BE2C (cell line): ENCODE measurements around the gene RAMP2.

Experiments
- DNase-seq: peaks from one replicate; pipeline ENCODE4 v3.0.0-alpha.2; 2020
- H3K27me3 ChIP-seq: fragments of 250-450 bp; sonication (Bioruptor Pico); 2 replicates; pipeline ENCODE4 v1.5.1; 2020; ENCODE audit warnings: mild to moderate bottlenecking
- H3K36me3 ChIP-seq: fragments of 250-450 bp; sonication (Bioruptor Pico); 2 replicates; pipeline ENCODE4 v1.5.1; 2020; ENCODE audit warnings: mild to moderate bottlenecking
- H3K4me1 ChIP-seq: fragments of 250-450 bp; sonication (Bioruptor Pico); 2 replicates; pipeline ENCODE4 v1.5.1; 2020
- H3K4me3 ChIP-seq: 2 replicates; pipeline ENCODE4 v1.5.1; 2011; ENCODE audit warnings: low read depth, low read length
- H3K9me3 ChIP-seq: fragments of 250-450 bp; sonication (Bioruptor Pico); 2 replicates; pipeline ENCODE4 v1.5.1; 2020
- CTCF ChIP-seq: IDR thresholded peaks from 2 replicates; pipeline ENCODE4 v1.5.1; 2012; ENCODE audit warnings: mild to moderate bottlenecking, low read depth, low read length

The RAMP2 gene

GRCh38 chr17:42787266-42787665 lies 26.2 kb downstream of the RAMP2 start:
- Histone ChIP-seq H3K4me1 (no peaks in the 10 kb centered on the region), H3K4me3 (no peak overlapping the region), H3K9me3 (peaks cover 4% of the 10 kb centered on the region), H3K27me3 (peaks cover 79% of the 10 kb centered on the region), H3K36me3 (no peaks in the 10 kb centered on the region)
- no peak for TF ChIP-seq CTCF
- DNase-seq: no peak

DNA sequence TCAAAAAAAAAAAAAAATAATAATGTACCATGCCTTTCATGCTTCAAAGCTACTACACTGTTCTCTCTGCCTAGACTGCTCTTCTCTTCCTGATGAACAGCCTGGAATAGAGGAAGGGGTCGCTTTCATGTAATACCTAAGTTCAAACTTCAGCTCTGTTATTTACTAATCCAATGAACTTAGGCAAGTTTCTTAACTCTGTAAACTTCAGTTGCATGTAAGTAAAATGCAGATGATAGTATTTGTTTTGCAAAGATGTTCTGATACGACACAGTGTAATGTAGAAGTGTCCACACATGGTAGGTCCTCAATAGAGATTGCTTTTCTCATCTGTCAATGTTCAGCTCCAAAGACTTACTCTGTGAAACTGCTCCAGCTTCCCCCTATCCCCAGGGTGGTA lies 30.9 kb downstream of the RAMP2 start:
- Histone ChIP-seq H3K9me3 (no peaks in the 10 kb centered on the region), H3K4me3 (no peak overlapping the region), H3K36me3 (no peaks in the 10 kb centered on the region), H3K4me1 (no peaks in the 10 kb centered on the region), H3K27me3 (peaks cover 32% of the 10 kb centered on the region)
- TF ChIP-seq CTCF: no peak
- no peak for DNase-seq

DNA sequence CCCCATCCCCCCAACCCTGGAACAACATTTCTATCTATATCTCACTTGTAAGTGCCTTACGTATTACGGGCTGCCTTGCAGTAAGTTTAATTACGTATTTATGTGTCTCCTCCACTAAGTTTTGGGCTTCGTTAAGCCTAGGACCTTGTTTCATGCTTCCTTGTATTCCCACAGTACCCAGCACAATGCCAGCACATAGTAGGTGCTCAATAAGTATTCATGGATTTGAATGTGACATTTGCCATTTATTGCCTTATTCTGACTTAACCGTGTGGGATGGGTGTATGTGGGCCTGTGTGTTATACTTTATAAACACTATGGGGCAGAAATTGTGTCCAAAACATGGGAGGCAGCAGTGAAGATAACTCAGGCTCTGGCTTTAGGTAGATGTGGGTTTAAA lies 31.5 kb downstream of the RAMP2 start:
- TF ChIP-seq CTCF: no peak
- Histone ChIP-seq H3K27me3 (peaks cover 26% of the 10 kb centered on the region), H3K36me3 (no peaks in the 10 kb centered on the region)

GRCh38 chr17:42795061-42795460 lies 34.0 kb downstream of the RAMP2 start:
- no peak for TF ChIP-seq CTCF
- Histone ChIP-seq H3K9me3 (peaks cover 6% of the 10 kb centered on the region), H3K4me3 (no peak overlapping the region), H3K27me3 (peaks cover 5% of the 10 kb centered on the region; the same call in 1 of the 2 replicates), H3K36me3 (no peaks in the 10 kb centered on the region), H3K4me1 (no peaks in the 10 kb centered on the region)
- DNase-seq: no peak

More for the DNA sequence above, 31.5 kb downstream of the RAMP2 start:
- H3K4me3 ChIP-seq: no peak overlapping the region
- no peak for DNase-seq
- no peaks in the 10 kb centered on the region for H3K9me3 ChIP-seq
- no peaks in the 10 kb centered on the region for H3K4me1 ChIP-seq

DNA sequence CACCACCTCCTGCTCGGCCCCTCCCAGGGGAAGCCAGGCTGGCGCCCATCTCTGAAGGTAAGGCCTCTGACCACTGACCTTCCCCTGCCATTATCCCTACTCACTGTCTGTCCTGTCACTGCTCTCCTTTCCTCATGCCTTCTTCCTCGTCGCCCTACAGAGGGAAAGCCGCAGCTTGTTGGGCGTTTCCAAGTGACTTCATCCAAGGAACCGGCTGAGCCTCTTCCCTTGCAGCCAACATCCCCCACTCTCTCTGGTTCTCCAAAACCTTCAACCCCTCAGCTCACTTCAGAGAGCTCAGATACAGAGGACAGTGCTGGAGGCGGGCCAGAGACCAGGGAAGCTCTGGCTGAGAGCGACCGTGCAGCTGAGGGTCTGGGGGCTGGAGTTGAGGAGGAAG lies 34.4 kb downstream of the RAMP2 start:
- Histone ChIP-seq H3K4me3 (no peak overlapping the region), H3K4me1 (no peaks in the 10 kb centered on the region), H3K9me3 (peaks cover 6% of the 10 kb centered on the region), H3K36me3 (no peaks in the 10 kb centered on the region), H3K27me3 (peaks cover 8% of the 10 kb centered on the region; the same call in 1 of the 2 replicates)
- no peak for DNase-seq
- no peak for TF ChIP-seq CTCF

GRCh38 chr17:42796066-42796758 lies 35.2 kb downstream of the RAMP2 start:
- H3K36me3 ChIP-seq: no peaks in the 10 kb centered on the region
- TF ChIP-seq CTCF: no peak
- no peak for DNase-seq
- H3K4me3 ChIP-seq: no peak overlapping the region
- peaks cover 6% of the 10 kb centered on the region for H3K9me3 ChIP-seq
- no peaks in the 10 kb centered on the region for H3K4me1 ChIP-seq
- H3K27me3 ChIP-seq: peaks cover 5% of the 10 kb centered on the region; the same call in 1 of the 2 replicates
